NCI-H1436 (cell line): ENCODE data around the gene NOL9.
A peak's percentile ranks its signal among the peaks of the same experiment; 100 is the strongest.

Experiments
- DNase-seq: peaks from one replicate; lab custom pipeline; 2025; lab: John Stamatoyannopoulos, UW

Gene NOL9

DNA sequence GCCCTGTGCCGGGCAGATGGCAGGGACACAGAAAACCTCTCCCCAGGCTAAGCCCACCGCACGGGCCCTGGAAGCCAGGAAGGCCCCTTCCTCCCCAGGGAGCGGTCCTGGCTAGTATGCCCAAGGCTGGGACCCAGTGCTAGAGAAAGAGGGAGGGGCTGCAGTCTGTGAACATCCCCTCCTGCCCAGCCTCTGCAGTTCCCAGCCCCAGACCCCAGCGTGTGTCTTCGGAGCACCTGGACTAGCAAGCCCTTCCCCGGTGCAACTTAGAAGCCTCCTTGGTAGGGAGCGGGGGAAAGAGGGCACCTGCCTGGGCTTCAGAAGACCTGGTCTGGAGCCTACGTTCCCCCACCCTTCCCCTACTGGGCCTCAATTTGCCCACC is 64.9 kb downstream of the NOL9 start:
- no peak for DNase-seq

DNA sequence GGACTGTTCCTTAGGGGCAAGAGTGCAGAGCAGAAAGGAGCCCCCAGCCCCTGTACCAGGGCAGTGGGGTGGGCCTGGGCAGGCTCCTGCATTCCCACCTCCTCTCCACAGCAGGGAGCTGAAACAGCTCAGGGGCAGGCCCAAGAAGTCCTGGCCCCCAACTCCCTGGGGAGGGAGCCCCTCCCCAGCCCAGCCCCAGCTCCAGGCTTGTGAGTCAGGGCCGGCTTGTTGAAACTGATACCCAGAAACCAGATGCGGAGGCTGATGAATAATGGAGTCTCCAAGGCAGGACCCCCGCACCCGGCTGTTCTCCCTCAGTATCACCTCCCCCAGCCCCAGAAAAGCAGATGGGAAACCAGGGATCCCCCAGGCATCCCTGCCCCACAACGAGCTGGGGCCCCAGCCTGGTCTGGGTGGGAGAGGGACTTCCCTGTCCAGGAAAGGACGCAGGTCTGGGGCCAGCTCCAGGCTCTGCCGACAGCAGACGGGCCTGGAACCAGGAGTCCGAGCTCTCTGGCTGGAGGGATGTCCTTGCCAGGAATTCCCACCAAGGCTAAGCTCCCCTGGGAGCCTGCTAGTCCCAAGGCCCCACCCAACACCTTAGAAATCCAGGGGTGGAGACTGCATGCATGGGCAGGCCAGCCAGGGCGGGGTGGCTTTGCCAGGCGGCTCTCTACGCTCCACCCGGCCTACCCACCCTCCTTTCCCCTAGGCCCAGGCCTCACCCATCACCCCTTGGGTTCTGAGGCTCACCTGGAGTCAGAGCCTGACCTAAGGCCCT is 65.5 kb downstream of the NOL9 start:
- no peak for DNase-seq

- DNase-seq, result no peak
Measured at GRCh38 chr1:6487804-6488484, 66.4 kb downstream of the NOL9 start.

- peak; percentile 87 for DNase-seq
Measured at GRCh38 chr1:6486433-6487011, 67.8 kb downstream of the NOL9 start.

GRCh38 chr1:6485168-6486101 is 68.9 kb downstream of the NOL9 start:
- no peak for DNase-seq

DNA sequence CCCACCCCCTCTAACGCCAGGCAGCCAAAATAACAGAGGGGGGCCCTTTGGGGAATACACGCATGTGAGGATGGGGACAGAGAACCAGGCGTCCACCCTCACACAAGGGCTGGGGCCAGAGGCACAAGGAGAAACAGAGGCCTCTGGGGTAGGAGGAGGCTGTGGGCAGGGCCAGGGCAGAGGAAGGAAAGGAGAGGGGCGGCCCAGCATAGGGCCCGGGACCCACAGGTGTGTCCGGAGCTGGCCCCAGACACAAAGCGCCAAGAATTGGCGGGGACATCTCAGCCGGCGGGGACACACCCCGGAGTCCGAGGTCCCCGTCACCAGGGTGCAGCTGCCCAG is 69.5 kb downstream of the NOL9 start:
- DNase-seq, result no peak

GRCh38 chr1:6483761-6484117 is 70.6 kb downstream of the NOL9 start:
- DNase-seq, result no peak

DNA sequence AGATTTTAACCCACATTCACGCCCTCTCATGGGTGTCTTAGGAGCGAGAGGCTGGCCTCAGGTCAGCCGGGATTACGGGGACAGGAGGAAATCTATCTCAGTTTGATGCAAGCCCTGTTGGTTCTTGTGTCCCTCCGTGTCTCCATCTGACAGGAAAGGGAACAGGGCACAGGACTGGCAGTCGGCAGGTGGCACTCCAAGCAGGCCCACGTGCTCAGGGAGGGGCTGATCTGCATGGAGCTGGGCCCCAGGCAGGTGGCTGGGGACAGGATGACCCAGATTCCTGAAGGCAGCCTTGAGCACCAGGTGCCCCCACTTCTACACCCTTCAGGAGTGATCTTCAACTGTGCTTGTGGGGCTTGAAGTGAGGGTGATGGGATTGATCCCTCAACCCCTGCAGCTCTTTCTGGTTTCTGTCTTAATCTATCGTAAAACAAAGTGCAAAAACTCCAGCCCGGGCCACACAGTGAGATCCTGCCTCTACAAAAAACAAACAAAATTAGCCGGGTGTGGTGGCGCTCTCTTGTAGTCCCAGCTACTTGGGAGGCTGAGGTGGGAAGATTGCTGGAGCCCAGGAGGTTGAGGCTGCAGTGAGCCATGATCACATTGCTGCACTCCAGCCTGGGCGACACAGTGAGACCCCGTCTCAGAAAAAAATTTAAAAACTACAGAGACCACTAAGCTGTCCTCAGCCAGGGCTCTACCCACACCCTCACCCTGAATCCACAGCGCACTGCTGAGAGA is 71.1 kb downstream of the NOL9 start:
- peak; percentile 29 for DNase-seq

DNA sequence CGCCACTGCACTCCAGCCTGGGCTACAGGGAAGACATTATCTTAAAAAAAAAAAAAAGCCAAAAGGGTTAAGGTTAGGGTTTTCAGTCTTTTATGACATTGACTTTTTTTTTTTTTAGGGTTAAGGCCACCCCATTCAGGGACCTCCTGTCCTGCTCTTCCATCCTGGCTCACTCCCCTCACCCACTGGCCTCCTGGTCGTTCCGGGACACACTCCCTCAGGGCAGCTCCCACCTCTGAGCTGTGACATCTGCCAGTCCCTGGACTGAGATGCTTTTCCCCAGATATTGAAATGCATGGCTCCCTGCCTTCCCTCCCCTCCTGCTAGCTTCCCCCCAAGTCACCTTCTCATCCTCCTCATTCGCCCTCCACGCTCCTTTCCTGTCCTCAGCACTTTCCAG is 72.5 kb downstream of the NOL9 start:
- DNase-seq, result no peak

DNA sequence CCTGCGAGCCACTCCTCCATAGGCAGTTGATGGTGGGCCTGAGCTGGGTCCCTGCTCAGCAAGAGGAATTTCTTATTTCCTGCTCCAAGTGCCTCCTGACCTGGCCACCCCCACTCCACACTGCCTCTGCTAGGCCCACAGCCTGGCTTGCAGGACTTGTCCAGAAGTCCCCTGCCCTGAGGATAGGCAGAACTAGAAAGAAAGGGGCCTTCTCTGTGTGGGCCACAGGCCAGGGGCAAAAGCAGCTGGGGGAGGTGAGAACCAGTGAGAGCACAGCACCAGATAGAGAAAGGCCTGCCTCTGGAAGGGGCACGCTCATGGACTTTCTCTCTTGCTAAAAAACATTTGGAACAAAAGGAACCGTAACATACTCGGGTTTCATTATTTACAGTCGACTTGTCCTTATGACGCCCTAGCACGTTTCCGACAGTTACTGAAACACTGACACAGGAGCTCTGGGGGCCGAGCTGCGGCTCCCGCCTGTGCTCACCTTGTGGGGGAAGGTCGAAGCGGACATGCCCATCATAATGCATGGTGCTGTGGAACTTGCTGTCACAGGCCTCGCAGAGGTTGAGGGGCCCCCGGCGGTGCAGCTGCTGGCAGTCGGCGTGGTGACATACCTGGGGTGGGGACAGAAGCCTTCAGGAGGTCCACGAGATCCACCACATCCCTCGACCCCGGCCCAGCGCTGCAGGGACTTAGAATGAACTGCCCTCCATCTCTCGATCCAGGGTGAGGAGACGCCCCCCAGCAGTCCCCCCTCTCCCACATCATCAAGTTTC is 77.1 kb downstream of the NOL9 start:
- no peak for DNase-seq

DNA sequence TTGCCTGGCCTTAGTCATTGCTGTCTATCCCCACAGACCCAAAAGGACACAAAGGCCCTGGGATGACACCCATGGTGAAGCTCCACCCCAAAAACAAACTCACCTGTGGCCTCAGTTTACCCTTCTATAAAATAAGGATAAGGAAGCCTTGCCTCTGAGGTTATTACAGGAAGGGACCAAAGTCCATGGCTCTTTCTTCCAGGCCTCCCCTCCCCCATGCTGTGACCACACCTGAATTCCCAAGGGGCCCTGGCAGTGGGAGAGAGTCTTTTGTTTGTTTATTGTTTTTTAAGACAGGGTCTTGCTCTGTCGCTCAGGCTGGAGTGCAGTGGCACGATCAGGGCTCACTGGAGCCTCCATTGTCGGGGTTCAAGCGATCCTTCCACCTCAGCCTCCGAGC is 77.8 kb downstream of the NOL9 start:
- DNase-seq, result no peak

- peak; percentile 45 for DNase-seq
Measured at GRCh38 chr1:6475381-6476133, 78.8 kb downstream of the NOL9 start.

DNA sequence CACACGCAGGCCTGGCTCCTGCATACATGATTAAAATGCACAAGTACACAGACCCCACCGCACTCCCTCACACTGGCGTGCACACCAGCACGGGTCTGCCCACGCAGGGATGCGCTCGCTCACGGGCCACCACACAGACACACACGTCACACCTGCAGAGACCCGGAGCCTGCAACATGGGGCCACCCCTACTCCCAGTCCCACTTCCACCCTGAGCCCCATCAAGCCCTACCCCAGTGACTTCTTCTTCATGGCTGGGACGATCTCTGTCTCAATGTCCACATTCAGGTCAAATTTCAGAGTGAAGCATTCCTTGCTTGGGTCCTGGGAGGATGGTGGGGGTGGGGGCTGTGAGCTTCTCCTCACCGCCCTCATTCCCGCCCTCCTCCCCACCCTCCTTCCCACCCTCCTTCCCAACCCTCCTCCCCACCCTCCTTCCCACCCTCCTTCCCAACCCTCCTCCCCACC is 79.5 kb downstream of the NOL9 start:
- DNase-seq, result no peak

DNA sequence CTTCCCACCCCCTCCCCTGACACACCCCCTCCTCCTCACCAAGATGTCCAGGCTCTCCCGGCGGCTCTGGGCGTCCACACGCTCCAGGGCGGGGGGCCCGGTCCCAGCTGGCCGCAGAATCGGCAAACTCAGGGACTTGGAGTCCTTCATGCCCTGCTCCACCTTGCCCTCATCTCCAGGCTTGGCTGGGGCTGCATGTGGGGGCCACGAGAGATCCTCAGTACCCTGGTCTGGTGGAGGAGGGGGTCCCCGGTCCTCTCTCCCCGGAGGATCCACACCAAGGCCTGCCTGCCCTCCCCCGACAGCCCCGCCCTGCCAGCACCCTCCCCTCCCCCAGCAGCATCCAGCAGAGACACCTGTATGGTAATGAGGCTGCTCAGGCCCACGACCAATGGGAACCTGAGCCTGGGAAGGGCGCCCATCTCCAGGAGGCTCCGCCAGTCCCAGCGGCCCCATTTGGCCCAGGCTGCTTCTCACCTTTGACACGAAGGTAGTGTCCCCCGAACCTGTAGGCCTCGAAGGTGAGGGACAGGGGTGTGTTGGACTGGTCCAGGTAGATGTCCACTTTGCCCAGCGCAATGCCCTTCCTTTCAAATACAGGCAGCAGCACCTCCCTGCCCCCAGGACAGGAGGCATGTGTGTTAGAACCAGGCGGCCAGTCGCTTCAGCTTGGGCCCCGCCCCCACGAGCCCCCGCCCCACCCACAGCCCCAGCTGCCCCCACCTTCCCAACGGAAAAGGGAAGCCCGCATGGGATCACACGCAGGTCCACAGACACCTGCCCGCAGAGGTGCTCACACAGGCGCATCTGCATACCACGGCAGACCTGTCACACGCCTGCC is 80.1 kb downstream of the NOL9 start:
- peak; percentile 87 for DNase-seq

DNA sequence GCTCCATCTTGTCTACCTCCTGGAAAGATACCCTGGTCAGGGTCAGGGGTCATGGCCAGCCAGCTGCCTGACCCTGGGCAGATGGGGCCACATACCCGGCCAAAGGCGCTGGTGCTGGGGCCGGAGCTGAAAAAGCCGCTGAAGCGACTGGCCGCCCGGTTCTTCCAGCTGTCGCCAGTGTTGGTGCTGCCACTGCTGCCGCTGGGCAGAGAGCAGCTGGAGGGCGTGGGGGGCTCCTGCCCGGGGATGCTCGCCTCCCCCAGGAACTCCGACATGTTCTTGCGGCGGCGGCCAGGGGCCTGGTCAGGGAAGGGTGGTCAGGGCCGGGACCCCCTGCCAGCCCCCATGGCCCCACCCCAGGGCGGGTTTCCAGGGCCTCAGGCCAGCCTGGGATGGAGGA is 81.2 kb downstream of the NOL9 start:
- DNase-seq, result no peak

GRCh38 chr1:6472391-6472790 is 81.9 kb downstream of the NOL9 start:
- no peak for DNase-seq

GRCh38 chr1:6471970-6472368 is 82.3 kb downstream of the NOL9 start:
- DNase-seq, result no peak
